GM08714 (cell line): ENCODE results near the gene VCAN.

Source experiments
- H3K4me3 ChIP-seq: fragments of 200-500 bp; sonication (Bioruptor generic); 2 replicates; pipeline ENCODE4 v1.5.1; 2014; ENCODE audit warnings: mild to moderate bottlenecking, low read length, inconsistent platforms
- ZNF274 ChIP-seq: IDR thresholded peaks from 2 replicates; pipeline ENCODE4 v1.6.1; 2012; ENCODE audit warnings: mild to moderate bottlenecking, low read depth, low read length

Gene VCAN

DNA sequence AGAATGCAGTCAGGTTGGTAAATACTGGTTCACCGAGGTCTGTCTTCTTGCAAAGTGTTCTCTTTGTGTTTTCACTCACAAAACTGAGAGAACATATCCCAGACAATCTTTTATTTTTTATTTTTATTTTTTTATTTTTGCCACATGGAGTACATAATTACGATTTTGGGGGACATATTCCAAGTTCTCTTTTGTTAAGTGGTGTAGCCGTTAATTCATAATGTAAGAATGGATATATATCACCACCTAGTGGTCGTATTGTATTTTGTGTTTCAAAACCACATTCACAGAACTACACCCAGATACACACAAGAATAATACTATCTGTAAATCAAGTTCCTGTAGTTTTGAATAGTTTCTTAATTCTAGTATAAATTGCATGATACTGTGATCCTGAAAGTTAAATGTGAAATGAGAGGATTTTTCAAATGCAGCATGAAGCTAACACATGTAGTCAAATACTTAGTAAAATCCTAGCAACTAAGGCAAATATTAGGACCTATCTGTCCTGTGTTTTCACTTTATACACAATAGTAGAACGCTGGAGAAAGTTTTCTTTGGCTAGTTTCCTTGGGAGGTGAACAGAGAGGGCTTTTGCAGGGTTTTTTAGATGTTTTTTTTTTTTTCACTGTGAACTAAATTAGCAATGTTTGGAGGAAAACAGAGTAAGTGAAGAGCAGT, 92.7 kb downstream of the VCAN start:
- TF ChIP-seq ZNF274: no peak
- no peak overlapping the region for H3K4me3 ChIP-seq

DNA sequence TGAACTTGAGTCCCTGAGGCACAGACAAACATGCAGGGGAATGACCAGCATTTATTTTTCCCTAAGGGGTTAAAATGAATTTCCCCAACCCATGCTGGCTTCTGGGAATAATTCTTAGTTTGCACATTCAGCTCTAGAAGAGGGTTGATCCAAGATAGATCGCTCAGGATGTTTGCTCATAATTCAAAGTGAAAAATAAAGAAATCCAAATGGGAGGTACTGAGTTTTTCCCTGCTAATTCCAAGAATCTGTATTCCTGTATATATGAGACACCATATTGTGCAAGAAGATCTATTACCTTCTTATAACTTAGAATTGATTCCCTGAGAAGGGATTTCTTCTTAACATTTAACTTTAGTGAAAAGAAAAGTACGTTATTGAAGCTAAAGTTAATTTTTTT, 96.2 kb downstream of the VCAN start:
- TF ChIP-seq ZNF274: no peak
- no peak overlapping the region for H3K4me3 ChIP-seq

DNA sequence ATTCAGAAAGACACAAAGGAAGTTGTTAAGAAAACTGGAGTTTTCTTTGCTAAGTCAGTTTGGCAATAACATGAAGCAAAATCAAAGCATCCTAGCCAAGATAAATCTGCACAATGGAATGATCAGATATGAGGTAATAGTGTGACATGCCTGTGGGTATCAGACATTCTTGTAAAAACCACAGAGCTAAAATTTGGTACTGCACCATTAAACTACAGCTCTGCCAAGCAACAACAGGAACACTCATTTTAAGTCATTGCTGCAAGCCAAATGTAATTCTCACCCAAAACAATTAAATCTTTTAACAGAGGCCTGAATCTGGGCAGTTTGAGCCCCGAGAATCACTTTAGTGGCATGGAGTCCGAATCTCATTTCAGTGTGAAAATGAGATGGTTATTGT, 96.6 kb downstream of the VCAN start:
- TF ChIP-seq ZNF274: no peak
- no peak overlapping the region for H3K4me3 ChIP-seq

DNA sequence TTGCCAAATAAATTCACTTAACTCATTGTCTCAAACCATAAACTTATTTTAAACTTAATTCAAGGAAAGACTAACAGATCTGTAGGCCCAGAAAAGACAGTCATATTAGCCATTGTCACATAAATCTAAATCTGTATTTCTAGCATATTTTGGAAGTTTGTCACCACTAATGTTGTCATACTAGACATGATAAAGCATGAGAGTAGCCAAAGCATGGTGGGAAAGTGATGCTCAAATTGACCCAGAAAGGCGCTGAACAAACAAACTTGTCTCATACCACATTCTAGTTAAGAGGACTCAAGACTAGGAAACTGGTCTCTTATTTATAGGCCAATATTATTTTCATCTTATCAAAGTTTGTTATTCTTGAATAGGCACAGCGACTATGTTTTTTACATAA, 99.4 kb downstream of the VCAN start:
- H3K4me3 ChIP-seq: no peak overlapping the region
- TF ChIP-seq ZNF274: no peak

DNA sequence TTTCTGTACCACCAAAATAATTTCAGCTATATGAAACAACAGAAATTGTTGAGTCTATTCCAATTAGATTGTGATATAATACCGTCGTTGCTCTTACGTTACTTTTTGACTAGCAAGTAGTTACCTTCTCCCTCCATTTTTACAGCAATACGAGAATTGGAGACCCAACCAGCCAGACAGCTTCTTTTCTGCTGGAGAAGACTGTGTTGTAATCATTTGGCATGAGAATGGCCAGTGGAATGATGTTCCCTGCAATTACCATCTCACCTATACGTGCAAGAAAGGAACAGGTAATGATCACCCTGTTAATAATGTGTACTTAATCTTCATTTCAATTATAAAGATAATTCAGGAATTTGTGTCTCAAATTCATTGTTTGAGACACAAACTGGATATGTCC, 100.7 kb downstream of the VCAN start:
- H3K4me3 ChIP-seq: no peak overlapping the region
- TF ChIP-seq ZNF274: no peak

DNA sequence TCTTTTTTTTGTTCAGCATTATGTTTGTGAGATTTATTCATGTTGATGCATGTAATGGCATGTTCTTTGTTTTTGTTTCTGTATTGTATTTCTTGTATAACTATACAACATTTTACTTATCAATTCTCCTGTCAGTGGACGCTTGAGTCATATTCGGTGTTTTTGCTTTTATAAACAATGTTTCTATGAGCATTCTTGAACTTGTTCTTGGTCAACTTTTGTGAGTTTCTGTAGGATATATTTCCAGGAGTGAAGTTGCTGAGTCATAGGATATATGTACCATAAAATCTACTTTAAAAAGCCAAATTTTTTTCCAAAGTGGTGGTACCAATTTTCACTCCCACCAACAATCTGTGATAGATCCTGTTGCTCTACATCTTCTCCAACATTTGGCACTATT, 104.8 kb downstream of the VCAN start:
- no peak overlapping the region for H3K4me3 ChIP-seq
- TF ChIP-seq ZNF274: no peak

DNA sequence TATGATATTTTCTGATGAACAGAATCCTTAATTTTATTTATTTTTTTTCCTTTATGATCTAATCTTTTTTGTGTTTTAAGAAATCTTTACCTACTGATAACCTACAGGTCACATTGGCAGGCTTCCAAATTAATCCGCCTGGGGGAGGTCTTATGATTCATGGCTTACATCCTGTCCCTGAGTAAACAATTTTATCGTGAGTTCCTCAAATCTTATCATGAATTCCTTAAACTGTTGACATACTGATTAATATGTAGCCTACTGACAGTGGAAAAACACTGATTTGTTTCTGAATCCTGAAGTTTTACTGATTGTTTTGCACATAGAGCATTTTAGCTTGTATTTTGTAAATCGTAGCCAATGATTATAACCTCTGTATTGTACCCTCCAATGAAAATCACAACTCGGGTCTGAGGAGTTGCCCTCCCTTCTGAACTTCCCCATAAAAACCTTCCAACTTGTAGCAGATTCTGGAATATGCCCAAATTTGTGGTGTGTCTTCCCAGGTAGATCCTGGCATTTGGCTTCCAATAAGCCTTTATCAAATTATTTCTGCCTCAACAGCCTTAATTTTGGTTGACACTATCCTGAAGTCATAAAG, 105.6 kb downstream of the VCAN start:
- no peak overlapping the region for H3K4me3 ChIP-seq
- TF ChIP-seq ZNF274: no peak

DNA sequence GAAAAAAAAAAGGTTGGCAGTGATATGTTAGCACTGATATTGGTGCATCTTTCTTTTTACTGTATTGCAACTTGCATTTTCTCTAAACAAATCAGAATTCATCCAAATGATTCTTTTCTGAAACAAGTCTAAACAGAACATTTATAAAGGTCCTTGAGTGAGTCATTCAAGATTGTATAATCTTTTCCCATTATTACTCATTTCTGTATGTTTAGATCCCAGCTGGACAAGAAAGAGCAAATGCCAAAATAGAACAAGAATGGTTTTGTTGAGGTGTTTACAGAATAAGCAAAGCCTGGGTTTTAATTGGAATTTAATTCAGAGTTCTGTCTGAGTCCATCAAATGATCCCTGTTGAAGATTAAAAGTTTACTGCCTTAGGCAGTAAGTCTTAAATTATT, 112.3 kb downstream of the VCAN start:
- no peak overlapping the region for H3K4me3 ChIP-seq
- TF ChIP-seq ZNF274: no peak

DNA sequence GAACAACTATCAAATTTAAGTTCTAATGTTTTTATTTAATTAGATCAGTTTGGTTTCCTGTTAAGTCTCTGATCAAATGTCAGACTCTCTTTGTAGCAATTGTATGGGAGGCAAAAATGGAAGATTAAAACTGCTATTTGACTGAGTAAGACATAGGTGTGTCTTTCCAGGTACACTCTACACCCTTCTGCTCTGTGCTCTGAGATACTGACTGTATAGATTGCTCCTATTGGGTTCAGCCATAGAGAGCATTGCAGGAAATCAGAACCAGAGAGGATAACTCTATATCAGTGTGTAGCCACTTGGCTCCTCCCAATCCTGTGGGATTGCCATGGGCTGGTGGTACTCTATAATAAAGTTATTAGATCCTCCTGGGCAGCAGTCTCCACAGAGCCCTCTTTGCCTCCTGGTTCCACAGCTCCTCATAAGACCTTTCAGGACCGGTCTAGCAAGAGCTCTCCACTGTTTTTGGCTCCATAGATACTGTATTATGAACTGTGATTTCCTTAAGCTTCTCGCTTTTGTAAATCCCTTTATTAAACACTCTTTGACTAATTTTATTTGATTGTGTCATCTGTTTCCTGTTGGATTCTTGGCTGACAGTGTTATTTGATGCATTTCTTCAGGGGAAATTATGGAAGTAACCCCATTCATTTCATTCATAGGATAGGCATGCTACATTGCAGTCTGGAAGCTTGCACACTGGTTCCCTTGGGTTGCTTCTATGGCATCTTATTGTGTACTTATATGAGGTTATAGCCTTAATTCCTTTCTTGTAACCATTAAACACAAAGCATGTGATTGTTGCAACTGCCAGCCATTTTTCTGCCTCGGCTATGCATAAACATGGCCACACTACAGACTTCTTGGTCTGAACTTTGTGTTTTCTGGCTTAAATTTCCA, 115.6 kb downstream of the VCAN start:
- no peak overlapping the region for H3K4me3 ChIP-seq
- no peak for TF ChIP-seq ZNF274

DNA sequence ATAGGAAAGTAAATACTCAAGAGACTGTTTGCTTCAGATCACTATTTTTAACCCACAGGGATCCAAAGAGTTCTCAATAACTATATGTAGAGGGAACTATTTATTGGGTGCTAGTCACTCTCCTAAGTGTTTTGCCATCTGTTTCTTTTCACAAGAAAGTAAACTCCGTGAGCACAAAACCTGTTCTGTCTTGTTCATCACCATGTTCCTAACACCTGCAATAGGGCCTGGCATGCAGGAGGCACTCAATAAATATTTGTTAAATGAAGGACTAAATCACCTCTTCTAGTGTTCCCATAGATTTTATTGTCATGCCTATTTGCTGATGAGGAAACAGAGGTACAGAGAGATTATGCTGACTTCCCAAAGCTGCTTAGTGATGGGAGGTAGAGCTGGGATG, 118.2 kb downstream of the VCAN start:
- no peak for TF ChIP-seq ZNF274
- H3K4me3 ChIP-seq: no peak overlapping the region

DNA sequence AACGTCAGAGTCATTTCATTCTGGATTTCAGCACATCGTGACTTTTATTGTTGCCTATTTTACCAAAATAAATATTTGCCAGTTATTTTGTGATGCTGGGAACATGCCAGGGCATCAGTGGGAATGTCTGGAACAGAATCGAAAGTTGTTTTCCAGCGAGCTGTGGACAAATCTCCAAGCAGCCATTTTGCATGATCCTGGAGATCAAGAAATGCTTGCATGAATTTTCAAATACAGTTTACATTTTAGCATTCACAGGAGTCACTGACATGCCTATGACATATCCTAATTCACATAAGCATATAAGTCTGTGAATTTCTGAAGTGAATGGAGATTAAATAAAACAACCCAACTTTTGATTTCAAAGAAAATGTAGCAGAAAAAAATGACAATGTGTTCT, 119.4 kb downstream of the VCAN start:
- no peak for TF ChIP-seq ZNF274
- H3K4me3 ChIP-seq: no peak overlapping the region

DNA sequence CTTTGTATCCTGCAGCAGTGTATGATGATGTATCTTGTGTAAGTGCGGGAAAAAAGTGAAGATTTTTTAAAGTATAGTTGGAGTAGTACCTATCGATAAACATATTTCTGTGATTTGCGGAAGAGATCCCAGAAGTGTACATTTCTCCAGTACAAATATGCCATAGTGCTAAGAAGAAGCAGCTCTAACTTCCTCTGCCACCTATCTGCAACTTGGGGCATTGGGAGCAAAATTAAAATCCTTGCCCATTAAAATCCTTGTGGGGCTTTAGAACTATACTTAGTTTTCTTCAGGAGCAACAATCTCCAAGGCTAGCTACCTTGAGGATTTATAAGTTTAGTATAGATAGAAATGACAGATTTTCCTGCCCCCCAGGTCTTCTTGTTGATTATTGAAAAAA, 123.7 kb downstream of the VCAN start:
- TF ChIP-seq ZNF274: no peak
- H3K4me3 ChIP-seq: no peak overlapping the region

DNA sequence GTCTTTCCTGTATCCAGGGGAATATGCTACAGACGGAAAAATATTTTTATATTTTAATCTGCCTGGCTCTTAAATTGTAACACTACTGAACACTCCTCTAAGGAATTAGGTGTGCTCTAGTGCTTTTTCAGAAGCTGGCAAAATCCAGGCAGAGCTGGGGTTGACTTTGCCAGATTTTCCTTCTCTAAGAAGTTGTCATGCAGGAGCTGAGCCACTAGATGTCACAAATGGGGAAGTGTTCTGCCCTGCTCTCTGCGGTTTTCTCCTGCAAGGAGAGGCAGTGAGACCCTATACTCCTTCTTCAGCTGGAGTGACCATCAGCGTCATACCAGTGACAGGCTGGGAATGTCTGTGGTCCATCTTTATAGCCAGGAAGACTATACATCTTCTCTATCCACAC, 136.6 kb downstream of the VCAN start:
- no peak overlapping the region for H3K4me3 ChIP-seq
- no peak for TF ChIP-seq ZNF274

DNA sequence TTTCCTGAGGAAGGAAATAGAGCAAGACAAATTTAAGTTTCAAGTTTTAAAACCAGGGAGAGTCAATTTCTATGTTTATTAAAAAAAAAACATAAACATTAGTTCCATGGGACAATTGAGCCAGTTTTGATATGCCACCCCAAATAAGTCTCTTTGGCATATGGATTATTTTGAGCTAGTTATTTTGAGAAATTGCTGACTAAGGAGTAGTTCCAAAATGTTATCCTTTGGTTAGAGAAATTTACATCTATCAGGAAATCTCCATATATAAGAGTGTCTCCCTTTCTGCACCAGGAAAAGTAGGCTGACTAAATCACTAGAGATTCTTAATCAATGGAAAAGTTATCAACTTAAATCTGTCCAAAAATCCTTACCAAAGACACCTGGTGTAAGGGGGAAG, 143.3 kb downstream of the VCAN start:
- no peak overlapping the region for H3K4me3 ChIP-seq
- no peak for TF ChIP-seq ZNF274

DNA sequence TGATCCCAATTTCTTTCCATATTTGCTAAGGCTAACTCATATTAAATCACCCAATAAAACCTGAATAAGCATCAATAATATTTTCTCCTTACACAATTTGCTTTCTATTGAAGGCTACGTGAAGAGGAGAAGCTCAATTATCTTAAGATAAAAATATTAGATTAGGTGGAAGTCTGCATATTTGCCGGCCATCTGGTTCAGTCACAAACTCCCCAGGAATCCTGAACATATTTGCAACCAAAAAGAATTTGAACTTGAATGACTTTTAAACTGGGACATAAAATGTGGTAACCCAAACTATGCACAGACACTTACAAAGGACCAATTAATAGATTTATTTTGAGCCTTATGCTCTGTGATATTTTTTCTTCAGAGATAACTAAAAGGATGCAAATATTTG, 156.8 kb downstream of the VCAN start:
- no peak for TF ChIP-seq ZNF274
- no peak overlapping the region for H3K4me3 ChIP-seq
